Head of caudate nucleus (tissue), 42 donors: ENCODE measurements around the gene EFL1.

Source experiments
- DNase-seq, 42 donors: peaks; one replicate each; pipeline versions ENCODE4 v3.0.0 to v3.0.0-alpha.2; 2020 to 2021; ENCODE audit warnings: mixed read lengths in 7 of 42
- intact Hi-C: fragments of 100-400 bp; cut with DNase I; formaldehyde crosslinking; loops from one replicate; pipeline ENCODE4 v1.15.0; 2022

Gene EFL1

DNA sequence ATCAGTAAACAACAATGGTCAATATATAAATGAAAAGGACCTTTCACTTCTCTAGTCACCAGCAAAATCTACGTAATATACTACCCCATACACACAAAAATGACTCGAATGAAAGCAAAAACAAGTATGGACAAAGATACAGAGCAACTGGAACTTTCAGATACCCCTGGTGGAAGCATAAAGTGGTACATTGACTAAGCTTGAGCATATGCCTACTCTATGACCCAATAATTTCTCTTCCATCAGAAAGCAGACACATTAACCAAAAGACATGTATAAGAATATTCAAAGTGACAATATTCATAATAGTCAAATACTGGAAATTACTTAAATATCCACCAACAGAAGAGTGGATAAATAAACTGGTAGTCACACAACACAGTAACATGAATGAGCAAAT, 86.0 kb downstream of the EFL1 start:
- intact Hi-C loops = no loop called here
- DNase-seq = no peak

DNA sequence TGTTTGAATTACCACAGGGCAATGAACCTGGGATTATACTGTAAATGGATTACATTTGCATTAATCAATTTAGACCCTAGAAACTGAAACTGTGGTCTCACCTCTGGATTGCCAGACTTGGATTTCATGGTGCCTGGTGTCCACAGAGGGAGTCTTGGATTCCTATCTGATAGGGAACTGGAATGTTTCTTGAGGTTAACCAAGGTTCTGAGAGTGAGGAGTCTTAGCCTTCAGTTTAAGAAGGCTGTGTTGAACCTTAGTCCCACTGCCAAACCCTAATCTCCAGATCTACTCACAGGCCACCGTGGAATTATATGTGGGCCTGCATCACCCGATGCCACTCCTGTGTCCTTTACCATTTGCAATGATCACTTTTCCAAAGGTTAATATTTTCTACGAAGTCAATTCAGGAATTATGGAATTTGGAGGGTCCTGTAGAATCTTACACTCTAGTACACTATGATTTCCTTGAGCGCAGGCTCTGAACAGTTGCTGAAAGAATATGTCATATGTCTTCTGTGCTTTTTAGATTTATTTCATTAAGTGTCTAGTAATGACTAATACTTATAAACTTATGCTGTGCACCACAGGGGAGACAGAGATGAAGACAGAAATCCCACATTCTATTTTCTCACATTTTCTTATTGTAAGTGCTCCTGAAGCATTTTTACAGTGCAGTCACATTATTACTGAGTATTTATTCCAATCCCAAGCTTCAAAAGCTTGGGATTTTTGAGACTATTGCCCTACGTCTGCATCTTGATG, 87.9 kb downstream of the EFL1 start:
- no peak for DNase-seq
- intact Hi-C loops = no loop called here

DNA sequence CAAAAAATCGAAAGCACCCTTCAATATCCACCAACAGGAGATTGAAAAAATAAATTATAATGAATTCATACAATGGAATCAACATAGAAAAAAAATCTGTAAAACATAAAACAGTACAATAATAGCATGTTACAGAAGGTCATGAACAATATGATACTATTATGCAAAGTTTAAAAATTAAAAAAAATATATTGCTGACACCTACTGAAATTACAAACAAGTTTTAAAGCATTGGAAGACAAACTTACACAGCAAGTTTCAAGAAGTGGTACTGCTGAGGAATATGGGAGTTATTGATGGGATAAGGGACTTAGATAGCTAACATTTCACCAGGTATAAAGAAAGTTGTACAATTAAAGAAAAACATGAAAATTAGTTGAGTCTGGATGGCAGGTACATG, 89.4 kb downstream of the EFL1 start:
- intact Hi-C loops = no loop called here
- no peak for DNase-seq

DNA sequence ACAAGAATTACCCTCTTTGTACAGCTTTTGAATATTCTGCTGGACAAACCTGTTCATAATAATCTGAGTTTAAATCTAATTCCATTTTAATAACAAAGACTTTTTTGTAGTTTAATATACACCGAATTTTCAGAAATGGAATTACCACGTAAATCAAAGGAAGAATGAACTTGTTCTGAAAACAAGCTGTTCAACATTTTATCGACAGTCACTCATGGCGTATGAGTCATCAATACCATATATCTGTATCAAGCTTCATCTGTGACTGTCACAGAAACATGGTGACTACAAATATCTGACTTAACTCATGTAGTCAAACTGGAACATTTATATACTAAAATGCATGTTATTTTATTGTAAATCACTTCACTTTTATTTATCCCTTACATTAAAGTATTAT, 90.0 kb downstream of the EFL1 start:
- no peak for DNase-seq
- intact Hi-C loops = no loop called here

DNA sequence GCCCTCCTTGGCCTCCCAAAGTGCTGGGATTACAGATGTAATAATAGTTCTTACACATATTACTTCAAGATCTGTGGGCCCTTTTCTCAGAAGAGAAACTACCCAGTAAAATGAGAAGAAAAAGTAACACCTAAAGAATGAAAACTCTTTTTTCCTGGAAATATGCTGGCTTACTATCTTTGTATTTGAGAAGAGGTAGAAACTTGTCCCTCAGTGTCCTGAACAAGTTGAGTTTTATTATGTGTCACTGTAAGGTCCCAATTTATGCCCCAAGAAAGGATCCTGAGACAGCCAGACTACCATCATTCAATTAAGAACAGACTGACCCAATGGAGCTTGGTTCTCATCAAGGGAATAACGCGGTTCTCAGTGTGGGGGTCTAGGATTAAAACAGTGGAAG, 93.8 kb downstream of the EFL1 start:
- no peak for DNase-seq
- intact Hi-C loops = no loop called here

DNA sequence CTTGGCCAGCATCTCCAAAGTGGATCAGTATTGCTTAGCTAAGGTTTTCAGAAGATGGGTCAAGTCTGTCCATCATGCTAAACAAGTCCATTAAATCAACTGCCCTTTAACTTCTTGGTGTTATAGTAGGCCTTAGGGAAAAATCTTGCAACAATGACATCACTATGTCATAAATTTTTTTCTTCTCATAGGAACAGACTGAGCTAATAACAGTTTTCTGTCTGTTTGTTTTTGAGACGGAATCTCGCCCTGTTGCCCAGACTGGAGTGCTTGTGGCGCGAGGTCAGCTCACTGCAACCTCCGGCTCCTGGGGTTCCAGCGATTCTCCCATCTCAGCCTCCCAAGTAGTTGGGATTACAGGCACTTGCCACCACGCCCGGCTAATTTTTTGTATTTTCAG, 94.2 kb downstream of the EFL1 start:
- intact Hi-C loops = no loop called here
- DNase-seq = no peak

DNA sequence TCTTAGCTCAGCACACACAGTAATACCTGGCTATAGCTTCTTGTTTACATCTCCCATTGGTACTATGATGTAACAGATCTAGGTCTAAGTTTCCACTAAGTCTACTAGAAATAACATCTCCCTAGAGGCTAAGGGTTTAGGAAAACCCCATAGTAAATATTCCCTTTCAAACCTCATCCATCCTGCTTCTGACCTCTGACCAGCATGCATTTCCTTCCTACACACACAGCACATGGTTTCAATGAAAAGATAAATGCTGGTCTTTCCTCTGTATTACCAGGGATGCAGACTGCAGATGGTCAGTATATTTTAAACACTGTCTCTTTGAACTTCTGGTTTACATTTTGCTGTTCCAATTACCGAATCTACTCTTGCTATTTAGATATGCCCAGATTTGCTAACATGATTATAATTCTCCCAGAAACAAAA, 96.6 kb downstream of the EFL1 start:
- DNase-seq = no peak
- intact Hi-C loops = no loop called here

DNA sequence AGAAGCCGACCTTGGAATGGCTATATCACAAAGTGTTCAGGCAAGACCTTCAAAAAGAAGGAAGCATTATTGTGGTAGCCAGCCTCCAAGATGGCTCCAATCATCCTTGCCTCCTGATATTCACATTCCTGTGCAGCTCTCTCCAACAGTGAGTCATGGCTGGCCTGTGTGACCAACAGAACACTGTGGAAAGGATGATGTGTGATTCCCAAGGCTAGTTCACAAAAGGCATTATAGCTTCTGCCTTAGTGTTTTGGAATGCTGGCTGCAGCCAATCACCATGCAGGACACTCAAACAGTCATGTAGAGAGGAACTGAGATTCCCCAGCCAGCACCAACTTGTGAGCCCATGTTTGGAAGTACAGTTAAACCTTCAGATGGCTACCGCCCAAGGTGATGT, 102.6 kb downstream of the EFL1 start:
- DNase-seq = no peak
- intact Hi-C loops = no loop called here

DNA sequence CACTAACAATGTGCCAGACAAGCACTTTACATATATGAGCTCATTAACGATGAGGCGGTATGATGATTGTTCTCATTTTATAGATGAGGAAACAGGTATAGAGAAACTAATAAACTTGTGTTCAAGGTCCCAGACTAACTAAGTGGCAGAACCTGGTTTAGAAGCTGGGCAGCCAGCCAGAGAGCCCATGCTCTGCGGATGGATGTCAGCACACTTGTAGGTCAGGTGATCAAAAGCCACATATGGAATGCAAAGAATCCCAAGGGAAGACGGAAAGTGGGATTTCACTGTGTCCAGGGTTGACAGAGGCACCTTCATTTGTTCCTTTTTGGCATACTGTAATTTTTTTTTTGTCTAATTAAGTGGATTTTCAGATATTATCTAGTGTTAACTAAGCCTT, 103.7 kb downstream of the EFL1 start:
- no peak for DNase-seq
- intact Hi-C loops = no loop called here

DNA sequence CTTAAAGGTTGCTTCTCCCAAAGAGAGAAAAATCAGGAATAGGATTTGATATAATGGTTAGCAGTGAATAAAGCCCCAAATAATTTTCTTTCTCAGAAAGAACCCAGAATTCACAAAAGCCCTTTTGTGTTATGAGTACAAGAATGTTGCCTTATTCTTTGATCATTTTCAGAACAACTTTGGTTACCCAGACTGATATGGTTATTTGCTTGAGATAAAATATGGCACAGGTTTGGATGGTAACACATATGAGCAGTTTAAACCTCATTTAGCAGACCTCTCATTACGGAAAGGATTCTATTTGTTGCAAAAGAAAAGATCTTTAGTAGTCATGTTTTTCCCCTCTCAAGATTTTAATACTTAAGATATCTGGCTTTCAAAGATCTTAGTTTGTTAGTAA, 111.9 kb downstream of the EFL1 start:
- DNase-seq = no peak
- intact Hi-C loops = no loop called here

DNA sequence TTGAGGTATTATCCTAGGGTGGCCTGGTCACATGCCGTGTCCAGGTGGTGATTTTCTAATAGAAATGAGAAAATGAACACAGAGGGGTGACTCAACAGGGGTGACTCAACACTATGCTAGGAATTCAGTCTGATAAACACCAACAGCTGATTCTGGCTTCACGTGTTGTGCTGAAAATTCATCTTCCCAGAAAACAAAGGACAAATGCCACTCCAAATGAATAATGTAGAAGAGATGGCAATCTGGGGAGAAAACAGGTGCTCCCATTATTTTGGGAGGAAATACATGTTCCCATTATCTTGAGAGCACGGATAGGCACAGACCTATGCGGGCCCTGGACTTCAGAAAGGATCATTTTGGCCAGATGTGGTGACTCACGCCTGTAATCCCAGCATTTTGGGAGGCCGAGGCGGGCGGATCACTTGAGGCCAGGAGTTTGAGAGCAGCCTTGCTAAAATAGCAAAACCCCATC, 115.5 kb downstream of the EFL1 start:
- no peak for DNase-seq
- intact Hi-C loops = loop anchor here (10.0 kb wide), 1 partner anchor 662 kb away; no protein-coding TSS in a partner anchor

DNA sequence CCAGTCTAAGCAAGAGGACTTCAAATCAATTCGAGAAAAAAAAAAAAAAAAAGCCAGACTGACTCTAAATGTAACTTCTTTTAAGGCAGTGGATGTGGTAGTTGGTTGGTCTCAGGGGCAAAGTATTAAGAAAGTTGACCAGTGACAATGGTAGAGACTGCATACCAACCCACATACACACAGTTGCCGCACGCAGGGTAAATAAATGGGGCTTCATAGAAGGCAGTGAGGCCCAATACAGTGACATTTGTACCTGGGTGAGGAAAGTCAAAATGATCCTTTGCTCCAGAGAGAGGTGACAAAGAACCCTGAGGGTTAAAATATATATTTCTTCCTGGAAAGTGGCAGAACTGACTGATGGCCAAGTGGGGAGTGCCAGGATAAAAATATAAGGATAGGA, 116.0 kb downstream of the EFL1 start:
- intact Hi-C loops = loop anchor here (10.0 kb wide), 1 partner anchor 662 kb away; no protein-coding TSS in a partner anchor
- DNase-seq = no peak

DNA sequence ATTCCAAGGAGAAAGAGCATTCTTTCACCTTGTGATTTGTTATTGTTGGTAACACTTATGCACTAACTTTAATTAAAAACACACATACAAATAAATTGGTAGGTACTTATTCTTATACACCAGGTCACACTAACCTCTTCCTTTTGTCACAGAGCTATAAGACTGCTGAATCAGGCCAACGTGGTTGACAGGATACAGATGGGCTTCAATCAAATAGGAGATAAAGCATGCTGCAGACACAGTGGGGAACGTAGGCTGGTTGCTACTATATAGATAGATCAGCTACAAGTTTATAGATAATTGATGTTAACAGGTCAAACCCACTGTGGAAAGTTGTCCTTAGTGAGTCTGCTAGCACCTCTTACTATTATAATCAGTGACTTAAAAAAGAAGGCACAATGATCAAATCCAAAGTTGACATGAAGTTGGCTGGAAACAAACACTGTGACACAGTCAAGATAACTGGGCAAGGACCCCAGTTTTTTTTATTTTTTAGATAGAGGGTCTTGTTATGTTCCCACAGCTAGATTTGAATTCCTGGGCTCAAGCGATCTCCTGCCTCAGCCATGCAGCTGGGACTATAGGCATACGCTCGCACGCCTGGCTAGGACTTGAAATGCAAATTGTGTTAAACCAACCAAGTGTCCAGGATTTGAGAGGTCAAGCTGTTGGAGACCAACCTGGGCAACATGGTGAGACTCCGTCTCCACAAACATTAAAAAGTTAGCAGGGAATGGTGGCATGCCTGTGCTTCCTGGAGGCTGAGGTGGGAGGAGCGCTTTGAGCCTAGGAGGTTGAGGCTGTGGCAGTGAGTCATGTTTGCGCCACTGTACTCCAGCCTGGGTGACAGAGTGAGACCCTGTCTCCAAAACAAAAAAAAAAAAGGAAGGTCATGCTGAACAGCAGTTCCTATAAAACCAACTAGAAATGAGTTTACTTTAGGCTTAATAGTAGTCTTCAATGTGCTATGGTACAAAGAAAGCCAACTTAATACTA, 118.8 kb downstream of the EFL1 start:
- intact Hi-C loops = loop anchor here (10.0 kb wide), 1 partner anchor 659 kb away; no protein-coding TSS in a partner anchor
- DNase-seq = no peak

DNA sequence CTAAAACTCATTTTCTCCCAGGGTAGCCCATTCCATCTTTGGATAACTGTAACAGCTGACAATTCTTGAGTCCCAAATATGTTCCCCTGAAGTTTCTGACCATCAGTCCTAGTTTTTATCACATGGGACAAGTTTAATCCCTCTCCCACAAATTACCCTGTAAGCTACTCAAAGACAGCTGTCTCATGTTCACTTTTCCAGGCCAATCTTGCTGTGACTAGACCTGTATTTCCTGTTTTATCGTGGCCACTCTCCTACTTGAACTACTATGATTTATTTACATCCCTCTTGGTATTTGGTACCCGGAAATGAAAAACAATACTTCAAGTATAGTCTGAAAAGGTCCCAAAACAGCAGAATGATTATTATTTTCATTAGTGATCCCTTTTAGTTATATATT, 121.6 kb downstream of the EFL1 start:
- no peak for DNase-seq
- intact Hi-C loops = loop anchor here (10.0 kb wide), 1 partner anchor 656 kb away; no protein-coding TSS in a partner anchor

DNA sequence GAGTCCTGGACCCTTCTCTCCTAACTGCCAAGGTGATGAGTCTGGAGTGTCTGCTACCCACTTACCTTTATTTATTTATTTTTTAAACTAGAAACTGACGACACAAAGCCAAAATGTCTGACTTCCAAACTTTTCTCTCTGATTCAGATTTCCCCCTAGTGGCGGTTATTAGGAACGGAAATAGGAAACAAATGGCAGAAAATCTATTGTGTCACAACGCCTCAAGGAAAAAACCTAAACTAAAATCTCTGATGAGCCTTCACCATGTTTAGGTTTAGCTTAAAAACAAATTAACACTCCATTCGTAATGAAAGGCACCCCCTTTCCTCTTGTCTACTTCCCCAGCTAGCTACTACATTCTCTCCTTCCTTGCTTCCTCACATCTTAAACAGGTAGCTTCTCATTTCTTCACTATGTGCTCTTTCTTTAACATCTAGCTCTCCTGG, 122.7 kb downstream of the EFL1 start:
- DNase-seq = peak in 3 of 42 donors; percentile 10 to 49 (median 10)
- intact Hi-C loops = loop anchor here (10.0 kb wide), 2 partner anchors 95 to 655 kb away; partner anchors contain the start of gene MEX3B

DNA sequence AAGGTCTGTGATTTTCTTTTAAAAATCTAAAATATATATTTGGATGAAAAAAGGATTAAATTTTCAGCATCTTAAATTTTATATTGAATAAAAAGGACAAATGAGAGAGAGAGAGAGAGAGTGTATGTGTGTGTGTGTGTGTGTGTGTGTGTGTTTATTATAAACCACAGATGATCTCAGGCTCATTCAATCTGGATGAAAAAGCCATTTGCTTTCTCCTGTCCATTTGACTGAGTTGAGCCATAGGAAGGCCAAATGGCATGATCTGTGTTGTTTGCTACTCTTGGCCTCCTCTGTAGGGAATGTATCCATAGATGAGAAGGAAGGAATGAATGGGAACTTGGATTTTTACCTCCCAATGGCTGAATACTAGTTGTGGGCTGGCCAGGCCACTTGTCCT, 124.2 kb downstream of the EFL1 start:
- no peak for DNase-seq
- intact Hi-C loops = loop anchor here (10.0 kb wide), 1 partner anchor 94 kb away; the partner anchor contains the start of gene MEX3B

DNA sequence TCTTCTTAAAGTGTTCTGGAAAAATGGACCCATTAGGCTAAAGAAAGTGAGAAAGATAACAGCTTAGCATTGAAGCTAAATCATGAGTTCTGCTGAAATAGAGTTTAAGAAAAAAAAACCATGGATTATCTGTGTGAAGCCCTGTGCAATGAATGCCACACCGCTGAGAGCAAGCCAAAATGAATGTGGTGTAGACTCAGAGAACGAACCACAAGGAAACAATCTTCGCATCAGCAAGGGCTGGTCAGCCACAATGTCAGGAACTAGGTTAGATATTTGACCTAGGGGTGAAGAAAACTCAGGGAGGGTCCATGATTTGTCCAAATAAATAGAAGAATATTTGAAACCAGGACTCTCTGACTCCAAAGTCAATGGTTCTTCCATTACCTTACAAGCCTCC, 125.3 kb downstream of the EFL1 start:
- intact Hi-C loops = loop anchor here (10.0 kb wide), 1 partner anchor 92 kb away; the partner anchor contains the start of gene MEX3B
- no peak for DNase-seq

DNA sequence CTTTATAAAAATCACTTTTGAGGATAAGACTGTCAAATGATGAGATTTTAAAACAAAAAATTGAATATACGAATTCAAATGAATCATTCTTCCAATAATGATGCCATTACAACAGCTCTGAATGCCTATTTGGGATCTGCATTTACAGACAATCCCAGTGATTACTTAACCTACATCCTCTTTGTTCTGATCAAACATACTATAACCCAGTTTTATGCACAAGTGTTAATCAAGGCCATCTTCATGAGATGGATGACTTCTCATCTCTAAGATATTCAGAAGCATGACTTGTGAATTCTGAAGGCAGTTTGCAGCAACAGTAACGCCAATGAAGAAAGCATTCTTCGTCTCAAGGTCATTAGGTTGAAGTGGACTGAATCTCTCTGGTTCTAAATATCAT, 126.4 kb downstream of the EFL1 start:
- intact Hi-C loops = loop anchor here (10.0 kb wide), 1 partner anchor 91 kb away; the partner anchor contains the start of gene MEX3B
- no peak for DNase-seq

DNA sequence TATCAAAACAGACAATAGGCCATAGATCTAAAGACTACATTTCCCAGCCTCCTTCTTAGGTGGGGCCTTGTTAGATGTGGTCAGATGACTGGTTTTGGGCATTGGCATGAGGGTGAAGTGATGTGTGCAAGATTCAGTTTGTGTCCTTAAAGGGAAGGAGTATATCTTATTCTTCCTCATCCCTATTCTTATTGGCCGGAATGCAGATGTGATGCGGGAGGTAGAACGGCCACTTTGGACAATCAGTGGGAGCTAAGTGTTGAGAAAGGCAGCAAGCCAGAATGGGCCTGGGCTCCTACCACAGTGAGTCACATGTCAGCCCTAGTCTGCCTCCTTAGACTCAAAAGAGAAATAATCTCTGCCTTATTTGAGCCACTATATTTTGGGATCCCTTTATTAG, 126.9 kb downstream of the EFL1 start:
- DNase-seq = no peak
- intact Hi-C loops = loop anchor here (10.0 kb wide), 1 partner anchor 91 kb away; the partner anchor contains the start of gene MEX3B
